Muscle of leg (tissue), 11 donors: ENCODE measurements around the gene MIR17HG. TPM values are rescaled to one million over a fixed set of nuclear protein-coding genes. Genes with fewer than 3 reads are reported as not detected.

ENCODE experiments used
- DNase-seq: peaks from one replicate; pipeline ENCODE4 v3.0.0; 2013
- H3K27ac ChIP-seq: one replicate; pipeline ENCODE4 v1.5.1; 2013; ENCODE audit warnings: mild to moderate bottlenecking, low read length, control low read depth
- H3K27me3 ChIP-seq: one replicate; pipeline ENCODE4 v1.6.1; 2013; ENCODE audit warnings: low read length; ENCODE audit not compliant: control insufficient read depth, insufficient read depth
- H3K36me3 ChIP-seq: one replicate; pipeline ENCODE4 v1.6.1; 2013; ENCODE audit warnings: low read length; ENCODE audit not compliant: control insufficient read depth, insufficient read depth
- H3K4me1 ChIP-seq: one replicate; pipeline ENCODE4 v1.6.1; 2013; ENCODE audit warnings: low read length; ENCODE audit not compliant: control insufficient read depth, insufficient read depth
- H3K4me3 ChIP-seq: one replicate; pipeline ENCODE4 v1.5.1; 2013; ENCODE audit warnings: low read length, control low read depth
- H3K9me3 ChIP-seq: replicated peaks from 2 replicates; pipeline ENCODE4 v1.6.1; 2013; ENCODE audit warnings: low read depth, low read length; ENCODE audit not compliant: control insufficient read depth
- WGBS: methylation state at CpG from one replicate; pipeline ENCODE4 v1.1.5; 2013; ENCODE audit warnings: missing lambda C conversion rate; ENCODE audit not compliant: insufficient coverage; 5-methylcytosine and 5-hydroxymethylcytosine counted together
- polyA plus RNA-seq, 8 donors: library from polyadenylated mRNA; unstranded; fragments of 120-200 nt; gene quantifications; one replicate each; pipeline versions ENCODE4 v1.2.1 to v1.2.3, GENCODE V29; 2013; ENCODE audit warnings: inconsistent platforms in 1 of 8, low replicate concordance in 1 of 8; ENCODE audit not compliant: insufficient read length in 8 of 8, insufficient read depth in 1 of 8
- total RNA-seq: library from RNA; stranded (reverse); fragments of 120-200 nt; gene quantifications from one replicate; pipeline ENCODE4 v1.2.4, GENCODE V29; 2013

Gene MIR17HG
- total and polyA plus RNA-seq, 9 donors: 1.2 to 6.3 (median 3.1) TPM

- H3K27ac ChIP-seq: no peak overlapping the region
- 60% methylated on average over 1 of the region's 2 CpGs for WGBS
Measured at GRCh38 chr13:91389186-91389585, 41.7 kb downstream of the MIR17HG start.

DNA sequence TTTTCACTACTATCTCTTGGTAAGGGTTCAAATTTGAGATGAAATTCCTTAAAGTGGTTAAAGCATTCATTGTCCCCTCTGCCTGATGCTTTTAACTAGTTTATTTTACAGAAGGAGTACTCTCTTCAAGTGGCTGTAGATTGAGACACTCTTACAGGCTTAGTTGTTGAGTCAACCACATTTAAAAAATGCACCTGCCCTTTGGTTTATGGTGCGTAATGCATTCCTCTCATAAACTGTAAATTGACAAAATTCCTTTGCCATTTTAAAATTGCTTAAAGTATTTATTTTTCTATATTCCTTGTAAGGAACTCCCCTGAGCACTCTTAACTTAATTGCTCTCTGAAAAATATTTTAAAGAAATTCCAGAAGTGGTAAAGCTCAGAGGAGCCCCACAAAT is 50.1 kb downstream of the MIR17HG start:
- Histone ChIP-seq H3K9me3 (no peaks in the 10 kb centered on the region), H3K36me3 (no peaks in the 10 kb centered on the region), H3K27me3 (peaks cover 33% of the 10 kb centered on the region), H3K4me1 (peaks cover 9% of the 10 kb centered on the region), H3K27ac (no peak overlapping the region), H3K4me3 (no peak overlapping the region)
- WGBS: no CpG with 5 or more reads among the region's 1 CpG
- DNase-seq: no peak

More at GRCh38 chr13:91389186-91389585, 41.7 kb downstream of the MIR17HG start:
- H3K4me1 ChIP-seq: no peaks in the 10 kb centered on the region
- DNase-seq: no peak
- no peaks in the 10 kb centered on the region for H3K9me3 ChIP-seq
- H3K27me3 ChIP-seq: peaks cover 6% of the 10 kb centered on the region
- H3K4me3 ChIP-seq: no peak overlapping the region
- H3K36me3 ChIP-seq: no peaks in the 10 kb centered on the region

- H3K27ac ChIP-seq: no peak within 1 kb of the TSS
- DNase-seq: peak; percentile 76
- no peaks in the 10 kb centered on the region for H3K9me3 ChIP-seq
- H3K27me3 ChIP-seq: peaks cover 37% of the 10 kb centered on the region
- peak within 1 kb of the TSS; percentile 45 for H3K4me3 ChIP-seq
- H3K36me3 ChIP-seq: no peaks in the 10 kb centered on the region
- under 1% methylated on average over 70 of the region's 76 CpGs for WGBS
- H3K4me1 ChIP-seq: peaks cover 9% of the 10 kb centered on the region
Measured at GRCh38 chr13:91398413-91399188, 51.1 kb downstream of the MIR17HG start, which contains the start of gene GPC5. GPC5 (plus strand) TSS chr13:91398621.

- no peak for DNase-seq
- Histone ChIP-seq H3K27ac (no peak overlapping the region), H3K4me1 (peaks cover 9% of the 10 kb centered on the region), H3K27me3 (peaks cover 33% of the 10 kb centered on the region), H3K9me3 (no peaks in the 10 kb centered on the region), H3K36me3 (no peaks in the 10 kb centered on the region), H3K4me3 (no peak overlapping the region)
- WGBS: 9% methylated on average over 39 of the region's 44 CpGs
Measured at GRCh38 chr13:91399189-91400062, 51.9 kb downstream of the MIR17HG start.

DNA sequence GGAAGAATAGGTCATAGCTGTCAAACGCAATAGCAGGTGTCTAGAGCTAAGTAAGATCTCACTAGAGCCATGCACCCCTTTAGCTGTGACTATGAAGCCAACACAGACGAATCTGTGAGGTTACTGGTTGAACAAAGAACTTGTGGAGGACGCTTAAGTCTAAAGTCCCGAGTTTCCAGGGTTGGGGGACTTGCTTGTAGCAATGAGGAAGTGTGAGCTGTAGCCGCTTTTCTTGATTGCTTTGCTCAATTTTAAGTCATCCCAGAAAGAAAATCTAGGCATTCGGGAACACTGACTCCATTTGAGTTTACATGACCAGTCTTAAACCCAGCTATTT is 52.5 kb downstream of the MIR17HG start:
- WGBS: 39% methylated on average over 4 of the region's 6 CpGs
- DNase-seq: no peak
- no peak overlapping the region for H3K27ac ChIP-seq
- no peaks in the 10 kb centered on the region for H3K36me3 ChIP-seq
- H3K4me1 ChIP-seq: peaks cover 9% of the 10 kb centered on the region
- H3K9me3 ChIP-seq: no peaks in the 10 kb centered on the region
- peaks cover 28% of the 10 kb centered on the region for H3K27me3 ChIP-seq
- no peak overlapping the region for H3K4me3 ChIP-seq

DNA sequence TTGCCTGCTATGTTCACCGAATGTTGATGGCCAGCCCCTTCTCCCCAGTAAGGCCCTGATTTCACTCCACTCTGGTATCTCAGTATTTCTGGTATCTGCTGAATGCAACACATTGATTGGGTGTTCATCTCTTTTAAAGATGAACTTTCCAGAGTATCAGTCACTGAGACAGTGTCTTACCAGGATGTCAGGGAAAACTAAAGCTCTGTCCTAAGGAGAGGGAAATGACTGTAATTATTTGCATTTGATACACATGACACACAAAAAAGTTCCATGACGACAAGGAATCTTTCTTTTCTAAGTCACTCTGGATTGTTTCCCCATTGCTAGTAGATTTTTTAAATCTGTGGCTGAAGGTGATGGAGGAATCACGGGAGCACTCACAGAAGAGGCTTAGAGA is 53.2 kb downstream of the MIR17HG start:
- no peaks in the 10 kb centered on the region for H3K36me3 ChIP-seq
- DNase-seq: no peak
- no peak overlapping the region for H3K27ac ChIP-seq
- no peak overlapping the region for H3K4me3 ChIP-seq
- peaks cover 28% of the 10 kb centered on the region for H3K27me3 ChIP-seq
- H3K4me1 ChIP-seq: peaks cover 9% of the 10 kb centered on the region
- no CpG with 5 or more reads among the region's 3 CpGs for WGBS
- H3K9me3 ChIP-seq: no peaks in the 10 kb centered on the region

DNA sequence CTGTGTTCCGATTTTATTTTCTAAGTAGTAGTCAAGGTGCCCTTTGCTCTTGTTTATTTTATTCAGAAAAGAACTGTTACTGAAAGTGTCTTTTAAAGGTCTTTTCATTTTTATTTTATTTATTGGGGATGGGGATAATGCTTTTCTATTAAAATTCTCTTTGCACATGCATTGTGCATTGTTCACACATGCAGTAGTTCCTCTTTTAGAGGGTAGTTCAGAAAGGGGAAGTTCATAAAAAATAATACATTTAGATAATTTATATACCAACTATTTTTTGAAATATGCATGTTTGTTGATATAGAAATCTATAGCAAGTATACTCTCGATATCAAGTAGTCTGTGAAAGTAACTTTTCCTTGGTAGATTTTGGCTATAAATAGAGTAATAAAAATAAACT is 54.4 kb downstream of the MIR17HG start:
- peaks cover 28% of the 10 kb centered on the region for H3K27me3 ChIP-seq
- no peak overlapping the region for H3K27ac ChIP-seq
- no peaks in the 10 kb centered on the region for H3K36me3 ChIP-seq
- no peak overlapping the region for H3K4me3 ChIP-seq
- H3K4me1 ChIP-seq: peaks cover 9% of the 10 kb centered on the region
- no CpG with 5 or more reads among the region's 2 CpGs for WGBS
- no peaks in the 10 kb centered on the region for H3K9me3 ChIP-seq
- DNase-seq: no peak

Other genes starting within 250 kb of the MIR17HG start
- 2.1 TPM for gene GPC5, start 50.9 kb downstream of the MIR17HG start, total RNA-seq
- gene GPC5, start 50.9 kb downstream of the MIR17HG start, polyA plus RNA-seq: under 1 TPM; 0.15 to 0.98 (median 0.37) TPM